Common myeloid progenitor, CD34-positive (primary cell): ENCODE results near the gene TBC1D1.

Source experiments
- CTCF ChIA-PET: fragments of 350-600 bp; sonication (Branson Sonifier 250); formaldehyde crosslinking; loops from one replicate; lab custom pipeline; 2021; ENCODE audit warnings: antibody characterized with exemption; lab: Charles Lee
- POLR2A ChIA-PET: fragments of 350-600 bp; sonication (Branson Sonifier 250); formaldehyde crosslinking; loops from one replicate; lab custom pipeline; 2021; ENCODE audit warnings: antibody characterized with exemption; lab: Charles Lee
- DNase-seq, 3 donors: peaks; one replicate each; pipeline versions ENCODE4 v3.0.0 to v3.0.0-alpha.2; 2013
- H3K27ac ChIP-seq, 2 experiments: 1 replicate in 1 of 2; 2 replicates in 1 of 2; pipeline ENCODE4 v1.7.0; 2013; ENCODE audit warnings: inconsistent platforms in 2 of 2, low read length in 2 of 2, mild to moderate bottlenecking in 2 of 2, low read depth in 1 of 2, moderate library complexity in 1 of 2; ENCODE audit not compliant: severe bottlenecking in 2 of 2, insufficient read depth in 1 of 2, poor library complexity in 1 of 2
- H3K27me3 ChIP-seq, 5 experiments: replicated peaks in 2 of 5; 1 replicate in 3 of 5; 2 replicates in 2 of 5; pipeline versions ENCODE4 v1.6.1 to v1.7.0; 2013; ENCODE audit warnings: low read length in 4 of 5, mild to moderate bottlenecking in 2 of 5, moderate library complexity in 2 of 5, inconsistent platforms in 1 of 5; ENCODE audit not compliant: insufficient read depth in 5 of 5, control insufficient read depth in 4 of 5
- H3K36me3 ChIP-seq, 4 experiments: 1 replicate in 2 of 4; 2 replicates in 2 of 4; pipeline versions ENCODE4 v1.6.1 to v1.7.0; 2013; ENCODE audit warnings: low read length in 3 of 4, control low read depth in 1 of 4, mild to moderate bottlenecking in 1 of 4; ENCODE audit not compliant: control insufficient read depth in 4 of 4, insufficient read depth in 4 of 4
- H3K4me1 ChIP-seq, 4 experiments: 1 replicate in 3 of 4; 2 replicates in 1 of 4; pipeline versions ENCODE4 v1.6.1 to v1.7.1; 2013; ENCODE audit warnings: low read length in 3 of 4, mild to moderate bottlenecking in 3 of 4, control low read depth in 1 of 4, inconsistent platforms in 1 of 4, moderate library complexity in 1 of 4; ENCODE audit not compliant: control insufficient read depth in 4 of 4, insufficient read depth in 4 of 4; ENCODE audit errors: control extremely low read depth in 1 of 4
- H3K4me3 ChIP-seq, 7 experiments: 1 replicate in 4 of 7; 2 replicates in 3 of 7; pipeline versions ENCODE4 v1.5.1 to v1.7.0; 2013; ENCODE audit warnings: mild to moderate bottlenecking in 7 of 7, low read length in 6 of 7, moderate library complexity in 6 of 7, inconsistent platforms in 2 of 7, low read depth in 2 of 7, control low read depth in 1 of 7; ENCODE audit not compliant: insufficient read depth in 4 of 7, control insufficient read depth in 1 of 7; ENCODE audit errors: extremely low read depth in 1 of 7
- H3K9me3 ChIP-seq, 5 experiments: 1 replicate in 4 of 5; 2 replicates in 1 of 5; pipeline versions ENCODE4 v1.6.1 to v1.7.1; 2013; ENCODE audit warnings: low read length in 4 of 5, mild to moderate bottlenecking in 2 of 5, inconsistent platforms in 1 of 5, low read depth in 1 of 5, moderate library complexity in 1 of 5; ENCODE audit not compliant: control insufficient read depth in 4 of 5, insufficient read depth in 2 of 5; ENCODE audit errors: control extremely low read depth in 1 of 5
- WGBS: methylation state at CpG from one replicate; pipeline ENCODE4 v1.1.5; 2013; ENCODE audit not compliant: insufficient coverage; 5-methylcytosine and 5-hydroxymethylcytosine counted together

TBC1D1 gene

DNA sequence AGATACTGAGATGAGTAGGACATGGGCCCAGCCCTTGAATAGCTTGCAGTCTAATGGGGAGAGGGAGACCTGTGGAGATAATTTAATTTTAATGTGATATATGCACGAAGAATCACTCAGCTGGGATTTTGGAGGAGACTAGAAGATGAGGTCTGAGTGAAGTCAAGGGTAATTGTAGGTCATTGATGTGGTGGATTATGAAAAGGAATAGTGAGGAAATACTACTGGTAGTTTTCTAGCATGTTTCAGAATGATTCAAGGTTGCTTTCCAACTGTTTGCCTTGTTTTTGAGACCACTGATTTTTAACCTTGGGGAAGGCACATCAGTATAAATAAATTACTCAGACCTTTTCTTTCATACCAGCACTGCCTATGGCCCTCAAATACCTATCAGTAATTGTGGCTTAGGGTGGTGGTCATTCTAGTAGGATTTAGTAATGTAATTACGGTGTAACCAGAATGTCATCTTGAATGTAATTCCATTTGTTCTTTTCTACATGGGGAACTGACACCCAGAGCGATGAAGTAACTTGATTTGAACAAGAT lies 94.9 kb downstream of the TBC1D1 start:
- ChIA-PET CTCF (no interaction called here), POLR2A (no interaction called here)
- no peaks in the 10 kb centered on the region for H3K27me3 ChIP-seq
- no peak overlapping the region for H3K27ac ChIP-seq
- 95% methylated on average over 3 of the region's 3 CpGs for WGBS
- no peak for DNase-seq
- peaks cover 0 to 8% (median 0%) of the 10 kb centered on the region in 4 experiments for H3K36me3 ChIP-seq
- no peaks in the 10 kb centered on the region for H3K9me3 ChIP-seq
- H3K4me1 ChIP-seq, result peaks cover 18 to 29% (median 25%) of the 10 kb centered on the region in 4 experiments
- H3K4me3 ChIP-seq, result no peak overlapping the region

DNA sequence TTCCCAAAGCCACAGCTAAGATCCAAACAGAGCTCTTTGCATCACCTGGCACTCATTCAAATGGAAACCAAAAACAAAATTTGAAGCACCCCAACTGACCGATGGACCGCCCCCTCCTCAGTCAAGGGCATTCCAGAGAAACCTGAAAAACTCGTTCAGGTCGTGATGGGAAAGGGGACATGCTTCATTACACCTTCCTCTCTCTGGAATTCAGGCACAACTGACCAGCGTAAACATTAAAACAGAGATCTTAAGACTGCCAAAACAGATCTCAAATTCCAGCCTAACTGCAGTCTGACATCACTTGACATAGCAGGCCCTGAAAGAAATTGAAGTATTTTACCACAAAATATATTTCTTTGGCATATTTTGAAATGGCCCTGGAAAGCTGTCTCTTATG lies 97.8 kb downstream of the TBC1D1 start:
- WGBS, result 100% methylated on average over 5 of the region's 5 CpGs
- POLR2A ChIA-PET, result no interaction called here
- Histone ChIP-seq H3K36me3 (peaks cover 0 to 8% (median 0%) of the 10 kb centered on the region in 4 experiments), H3K27me3 (no peaks in the 10 kb centered on the region), H3K4me3 (no peak overlapping the region), H3K27ac (no peak overlapping the region), H3K4me1 (peaks cover 21 to 33% (median 27%) of the 10 kb centered on the region in 4 experiments), H3K9me3 (no peaks in the 10 kb centered on the region)
- DNase-seq, result no peak
- CTCF ChIA-PET, result interaction anchor here (1.0 to 1.1 kb wide), 3 partner anchors 9 to 93 kb away, joined by 3 read pairs; no protein-coding TSS in a partner anchor

- DNase-seq, result peak; percentile 45 to 88 (median 80)
- Histone ChIP-seq H3K4me3 (peak overlapping the region in 1 of 7 experiments; percentile 17), H3K36me3 (peaks cover 0 to 8% (median 0%) of the 10 kb centered on the region in 4 experiments), H3K27ac (peak overlapping the region; percentile 2 to 67), H3K27me3 (no peaks in the 10 kb centered on the region), H3K9me3 (no peaks in the 10 kb centered on the region), H3K4me1 (peaks cover 21 to 35% (median 32%) of the 10 kb centered on the region in 4 experiments)
- CTCF ChIA-PET, result interaction anchor here (0.6 to 2.3 kb wide), 6 partner anchors 11 to 53 kb away, joined by 3 to 10 read pairs (median 3); no protein-coding TSS in a partner anchor
- POLR2A ChIA-PET, result interaction anchor here (0.9 kb wide), 1 partner anchor 41 kb away, joined by 3 read pairs; no protein-coding TSS in a partner anchor
- 58% methylated on average over 5 of the region's 8 CpGs for WGBS
Observed at GRCh38 chr4:37989398-37990260, 98.7 kb downstream of the TBC1D1 start.

DNA sequence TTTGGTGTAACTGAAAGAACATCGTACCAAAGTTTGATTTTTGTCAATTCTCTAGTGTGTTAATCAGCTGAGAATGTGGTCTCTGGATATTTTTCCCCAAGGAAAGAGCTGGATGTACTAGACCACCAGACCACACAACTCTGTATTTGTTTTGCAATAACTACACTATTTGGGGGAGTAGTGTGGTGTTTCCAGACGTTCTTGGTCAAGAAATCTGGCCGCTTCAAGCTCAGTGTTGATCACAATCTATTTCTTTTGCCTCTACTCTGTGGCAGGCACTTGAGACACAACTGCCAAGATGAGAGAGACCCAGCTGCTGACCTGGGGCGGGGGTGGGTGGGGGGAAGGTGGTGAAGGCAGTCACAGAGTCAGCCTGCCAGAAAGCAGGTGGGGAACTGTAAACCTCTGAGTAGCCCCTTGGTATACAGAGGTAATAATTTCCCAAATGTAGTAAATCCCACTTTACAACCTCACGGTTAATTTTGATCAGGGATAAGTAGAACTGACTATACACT lies 99.9 kb downstream of the TBC1D1 start:
- no peaks in the 10 kb centered on the region for H3K9me3 ChIP-seq
- H3K27ac ChIP-seq, result peak overlapping the region in 1 of 2 experiments; percentile 67
- no peak for DNase-seq
- 83% methylated on average over 2 of the region's 5 CpGs for WGBS
- peaks cover 21 to 41% (median 34%) of the 10 kb centered on the region in 4 experiments for H3K4me1 ChIP-seq
- H3K27me3 ChIP-seq, result no peaks in the 10 kb centered on the region
- H3K4me3 ChIP-seq, result no peak overlapping the region
- ChIA-PET POLR2A (interaction anchor here (0.9 kb wide), 1 partner anchor 39 kb away, joined by 3 read pairs; no protein-coding TSS in a partner anchor), CTCF (interaction anchor here (0.6 to 2.3 kb wide), 5 partner anchors 12 to 62 kb away, joined by 3 to 10 read pairs (median 3); no protein-coding TSS in a partner anchor)
- peaks cover 0 to 8% (median 0%) of the 10 kb centered on the region in 4 experiments for H3K36me3 ChIP-seq

DNA sequence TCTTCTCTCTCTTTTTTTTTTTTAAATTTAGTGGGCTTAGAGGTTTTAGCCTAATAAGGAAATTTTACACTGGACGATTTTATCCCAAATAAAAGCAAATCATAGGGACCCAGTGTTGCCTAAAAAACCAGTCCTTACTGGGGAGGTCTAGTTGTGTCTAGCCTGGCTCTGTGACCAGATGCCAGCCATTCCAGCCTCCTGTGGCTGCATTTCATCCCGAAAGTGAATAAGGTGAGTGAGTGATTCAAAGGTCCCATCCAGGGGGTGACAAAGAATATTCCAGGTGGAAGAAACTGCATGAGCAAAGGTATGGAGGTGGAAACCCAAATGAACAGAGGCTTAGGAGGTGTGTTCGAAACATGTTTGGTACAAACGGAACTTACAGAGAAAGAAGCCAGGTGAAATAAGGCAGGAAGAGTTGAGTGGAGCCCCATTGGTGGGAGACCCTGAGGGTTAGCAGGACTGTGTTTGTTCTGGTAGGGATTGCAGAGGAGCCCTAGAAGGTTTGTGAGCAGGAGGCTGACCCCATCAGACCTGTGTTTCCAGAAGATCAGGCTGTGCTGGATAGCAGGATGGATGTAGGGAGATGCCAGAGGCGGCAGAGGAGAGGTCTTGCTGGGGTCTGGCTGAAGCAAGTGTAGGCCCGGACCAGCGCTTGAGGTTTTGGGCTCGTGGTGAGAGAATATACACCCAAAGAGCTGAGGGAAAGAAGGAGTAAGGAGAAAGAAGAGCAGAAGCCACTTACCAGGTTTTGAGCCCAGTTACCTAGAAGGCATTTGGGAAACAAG lies 100.9 kb downstream of the TBC1D1 start:
- POLR2A ChIA-PET, result interaction anchor here (0.7 kb wide), 1 partner anchor 13 kb away, joined by 5 read pairs; no protein-coding TSS in a partner anchor
- peaks cover 21 to 41% (median 34%) of the 10 kb centered on the region in 4 experiments for H3K4me1 ChIP-seq
- CTCF ChIA-PET, result interaction anchor here (0.6 to 2.3 kb wide), 6 partner anchors 14 to 125 kb away, joined by 3 to 10 read pairs (median 3); no protein-coding TSS in a partner anchor

GRCh38 chr4:37993806-37994205 lies 102.9 kb downstream of the TBC1D1 start:
- Histone ChIP-seq H3K27ac (no peak overlapping the region), H3K9me3 (no peaks in the 10 kb centered on the region), H3K27me3 (no peaks in the 10 kb centered on the region), H3K4me1 (peaks cover 21 to 40% (median 32%) of the 10 kb centered on the region in 4 experiments), H3K4me3 (no peak overlapping the region), H3K36me3 (peaks cover 0 to 4% (median 0%) of the 10 kb centered on the region in 4 experiments)
- ChIA-PET POLR2A (no interaction called here), CTCF (interaction anchor here (1.3 to 2.1 kb wide), 3 partner anchors 12 to 27 kb away, joined by 3 to 8 read pairs (median 3); no protein-coding TSS in a partner anchor)
- 97% methylated on average over 10 of the region's 10 CpGs for WGBS
- no peak for DNase-seq

More for the DNA sequence above, 100.9 kb downstream of the TBC1D1 start:
- DNase-seq, result no peak
- Histone ChIP-seq H3K4me3 (no peak overlapping the region), H3K27ac (no peak overlapping the region), H3K36me3 (peaks cover 0 to 6% (median 0%) of the 10 kb centered on the region in 4 experiments), H3K27me3 (no peaks in the 10 kb centered on the region), H3K9me3 (no peaks in the 10 kb centered on the region)
- 98% methylated on average over 6 of the region's 8 CpGs for WGBS
